HuH-7 (cell line): ENCODE data around the gene DRD5.
"Not testable (repeated sequence)": the region's sequence is repeated elsewhere in the genome, so short reads cannot be mapped to it uniquely, and the experiment has no call there.

Experiments
- DNase-seq: peaks from one replicate; pipeline ENCODE4 v3.0.0; 2011; ENCODE audit warnings: low spot score

The DRD5 gene

DNA sequence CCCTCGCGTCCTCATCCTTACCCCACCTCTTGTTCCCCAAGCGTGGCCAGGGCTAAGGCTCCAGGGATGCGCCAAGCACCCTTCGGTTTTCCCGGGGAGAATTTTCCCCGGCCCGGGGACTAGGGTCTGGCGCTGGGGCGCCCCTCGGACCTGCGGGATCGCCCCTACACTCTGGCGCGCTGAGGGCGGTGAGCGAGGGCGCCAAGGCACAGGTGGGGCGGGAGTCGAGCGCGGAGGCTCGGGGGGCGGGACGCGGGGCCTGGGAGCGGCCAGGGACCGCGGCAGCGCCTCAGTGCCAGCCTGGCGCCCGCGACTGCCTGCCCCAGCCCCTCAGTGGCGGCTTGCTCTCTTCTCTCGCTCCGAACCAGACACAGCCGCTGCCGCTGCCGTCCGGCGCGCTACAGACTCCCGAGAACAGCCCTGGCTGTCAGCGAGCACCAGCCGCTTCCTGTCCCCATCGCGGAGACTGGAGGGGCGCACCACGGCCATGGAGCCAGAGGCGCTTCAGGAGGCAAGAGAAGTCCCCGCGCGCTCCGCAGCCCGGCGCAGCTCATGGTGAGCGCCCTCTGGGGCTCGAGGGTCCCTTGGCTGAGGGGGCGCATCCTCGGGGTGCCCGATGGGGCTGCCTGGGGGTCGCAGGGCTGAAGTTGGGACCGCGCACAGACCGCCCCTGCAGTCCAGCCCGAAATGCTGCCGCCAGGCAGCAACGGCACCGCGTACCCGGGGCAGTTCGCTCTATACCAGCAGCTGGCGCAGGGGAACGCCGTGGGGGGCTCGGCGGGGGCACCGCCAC lies at the start of gene DRD5:
TSS of gene DRD5 (plus strand) at position 292 of the 793 bp plus-strand sequence. CDS start at position 688, 396 bp downstream.
- no peak for DNase-seq

DNA sequence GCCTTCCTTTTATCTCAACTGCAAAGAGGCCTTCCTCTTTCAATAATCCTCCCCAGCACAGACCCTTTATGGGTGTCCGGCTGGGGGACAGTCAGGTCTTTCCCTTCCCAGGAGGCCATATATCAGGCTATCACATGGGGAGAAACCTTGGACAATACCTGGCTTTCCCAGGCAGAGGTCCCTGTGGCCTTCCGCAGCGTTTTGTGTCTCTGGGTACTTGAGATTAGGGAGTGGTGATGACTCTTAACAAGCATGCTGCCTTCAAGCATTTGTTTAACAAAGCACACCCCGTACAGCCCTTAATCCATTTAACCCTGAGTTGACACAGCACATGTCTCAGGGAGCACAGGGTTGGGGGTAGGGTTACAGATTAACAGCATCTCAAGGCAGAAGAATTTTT lies 49.2 kb upstream of the DRD5 start:
- not testable (repeated sequence) for DNase-seq

DNA sequence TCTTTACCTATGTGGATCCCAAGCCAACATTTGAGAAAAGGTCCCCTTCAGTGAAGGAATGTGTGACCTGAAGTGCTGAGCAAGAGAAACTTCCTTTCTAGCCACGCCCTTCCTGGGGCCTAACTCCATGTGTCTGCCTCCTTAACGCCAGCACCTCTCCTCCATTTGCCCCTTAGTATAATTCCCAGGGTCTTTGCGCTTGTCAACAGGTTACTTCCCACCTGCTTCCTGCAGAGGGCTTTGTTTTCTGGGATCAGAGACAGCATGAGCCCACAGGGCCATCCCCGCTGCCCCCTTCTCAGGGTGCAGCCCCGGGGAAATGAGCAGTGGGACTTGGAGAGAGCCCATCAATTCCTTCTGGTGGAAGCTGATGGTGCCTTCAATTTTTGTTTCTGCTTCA lies 45.9 kb upstream of the DRD5 start:
- no peak for DNase-seq

DNA sequence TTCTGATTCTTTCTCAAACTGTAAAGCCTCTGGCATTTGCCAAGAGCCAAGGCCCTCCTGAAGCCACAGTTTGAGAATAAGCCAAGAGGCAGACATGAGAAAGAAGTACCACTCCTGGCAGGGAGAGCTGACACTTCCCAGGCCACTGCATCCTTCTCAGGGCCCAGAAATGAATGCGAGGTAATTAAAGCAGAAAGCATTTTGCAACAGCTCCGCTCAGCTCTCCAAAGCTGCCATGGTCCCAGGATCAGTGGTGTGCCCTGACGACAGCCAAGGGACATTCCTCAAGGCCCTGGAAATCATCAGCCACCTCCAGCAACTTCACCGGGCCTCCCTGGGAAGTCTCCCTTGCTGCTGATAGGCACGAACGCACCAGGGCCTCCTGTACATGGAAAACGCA lies 44.2 kb upstream of the DRD5 start:
- DNase-seq = not testable (repeated sequence)

DNA sequence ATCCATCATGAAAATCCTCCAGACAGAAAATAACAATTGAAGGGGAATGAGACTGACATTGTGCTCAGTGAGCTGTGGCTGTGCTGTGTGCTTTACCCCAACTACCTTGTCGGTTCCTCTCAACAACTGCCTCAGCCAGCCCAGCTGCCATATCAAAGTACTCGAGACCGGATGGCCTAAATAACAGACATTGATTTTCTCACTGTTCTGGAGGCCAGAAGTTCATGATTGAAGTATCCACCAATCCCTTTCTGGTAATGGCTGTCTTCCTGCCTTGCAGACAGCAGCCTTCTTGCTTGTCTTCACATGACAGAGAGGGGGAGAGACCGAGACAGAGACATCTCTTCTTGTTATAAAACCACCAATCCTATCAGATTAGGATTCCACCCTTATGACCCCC lies 37.6 kb upstream of the DRD5 start:
- DNase-seq = not testable (repeated sequence)

DNA sequence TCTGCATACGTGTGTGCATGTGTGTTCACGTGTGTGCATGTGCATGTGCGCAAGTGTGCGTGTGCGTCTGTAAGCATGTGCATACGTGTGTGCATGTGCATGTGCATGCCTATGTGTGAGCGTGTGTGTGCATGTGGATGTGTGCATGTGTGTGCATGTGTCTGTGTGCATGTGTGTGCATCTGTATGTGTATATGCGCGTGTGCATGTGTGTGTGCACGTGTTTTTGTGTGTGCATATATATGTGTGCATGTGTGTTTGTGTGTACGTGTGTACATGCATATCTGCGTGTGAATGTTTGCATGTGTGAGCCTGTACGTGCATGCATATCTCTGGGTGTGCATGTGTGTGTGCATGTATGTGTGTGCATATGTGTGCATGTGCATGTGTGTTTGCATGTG lies 35.7 kb upstream of the DRD5 start:
- no peak for DNase-seq

DNA sequence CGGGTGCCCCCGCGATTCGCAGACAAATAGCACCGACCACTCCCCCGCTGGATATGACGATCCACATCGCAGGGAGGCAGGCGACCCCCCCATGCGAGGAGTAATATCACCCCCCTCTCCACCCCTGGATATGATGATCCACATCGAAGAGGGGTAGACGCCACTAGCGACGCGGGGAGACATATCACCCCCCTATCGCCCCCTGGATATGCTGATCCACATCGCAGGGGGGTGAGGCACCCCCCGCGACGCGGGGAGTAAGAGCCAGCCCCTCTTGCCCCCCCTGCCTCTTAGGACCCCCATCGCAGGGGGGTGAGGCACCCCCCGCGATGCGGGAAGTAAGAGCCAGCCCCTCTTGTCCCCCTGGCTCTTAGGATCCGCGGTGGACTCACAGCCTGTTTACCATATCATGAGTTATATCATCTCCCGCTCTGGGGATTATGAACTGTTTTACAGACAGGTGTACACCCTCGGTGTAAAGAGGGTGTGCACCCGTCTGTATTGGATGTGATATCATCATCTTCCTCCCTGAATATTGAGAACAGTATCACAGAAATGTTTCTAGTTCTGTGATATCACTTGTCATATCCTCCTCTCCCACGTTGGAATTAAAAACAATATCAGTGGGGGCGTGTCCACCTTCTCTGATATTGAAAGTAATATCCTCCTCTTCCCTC lies 22.7 kb upstream of the DRD5 start:
- no peak for DNase-seq

DNA sequence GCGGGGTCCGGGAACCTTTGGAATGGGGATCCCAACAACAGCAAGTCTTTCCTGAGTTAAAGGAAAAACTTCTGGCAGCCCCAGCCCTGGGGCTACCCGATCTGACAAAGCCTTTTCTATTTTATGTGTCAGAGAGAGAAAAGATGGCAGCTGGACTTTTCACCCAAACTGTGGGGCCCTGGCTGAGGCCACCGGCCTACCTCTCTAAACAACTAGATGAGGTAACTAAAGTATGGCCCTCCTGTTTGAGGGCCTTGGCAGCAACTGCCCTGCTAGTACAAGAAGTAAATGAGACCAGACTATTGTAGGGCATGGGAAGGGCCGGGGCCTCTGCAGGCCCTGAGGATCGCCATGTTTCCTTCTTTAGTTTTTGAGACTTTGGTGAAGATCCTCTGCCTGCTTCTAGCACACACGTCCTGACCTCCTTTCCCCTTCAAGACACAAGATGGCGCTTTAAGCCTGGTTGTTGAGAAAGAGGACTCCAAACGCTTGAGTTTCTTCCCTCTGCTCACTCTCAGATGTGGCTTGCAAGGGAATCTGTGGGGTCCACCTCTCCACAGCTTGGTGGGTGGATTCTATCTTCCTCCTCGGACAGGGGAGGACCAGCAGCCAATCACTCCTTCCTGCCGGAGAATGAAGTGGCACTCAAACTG lies 18.5 kb upstream of the DRD5 start:
- peak; percentile 35 for DNase-seq

DNA sequence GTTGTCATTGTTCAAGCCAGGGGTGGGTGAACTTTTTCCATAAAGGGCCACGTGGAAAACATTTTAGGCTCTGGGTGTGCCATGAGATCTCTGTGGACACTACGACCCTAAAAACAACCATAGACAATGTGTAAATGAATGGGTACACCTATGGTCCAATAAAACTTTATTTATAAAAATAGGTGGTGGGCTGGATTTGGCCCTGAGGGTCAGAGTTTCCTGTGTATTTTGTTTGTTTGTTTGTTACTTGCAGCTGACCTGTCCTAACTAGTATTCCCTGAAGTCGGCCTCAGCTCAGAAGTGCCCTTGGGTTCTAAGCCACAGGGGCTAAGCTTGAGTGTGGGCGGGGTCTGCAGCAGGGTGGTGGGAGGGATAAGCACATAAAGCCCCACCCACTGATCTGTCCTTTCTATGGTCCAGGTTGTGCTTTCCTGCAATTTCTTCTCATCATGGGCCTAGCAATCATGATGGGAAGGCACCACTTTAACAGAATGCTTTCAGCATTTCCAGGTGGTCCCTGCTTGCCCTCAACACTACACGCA lies 17.2 kb upstream of the DRD5 start:
- DNase-seq = no peak

DNA sequence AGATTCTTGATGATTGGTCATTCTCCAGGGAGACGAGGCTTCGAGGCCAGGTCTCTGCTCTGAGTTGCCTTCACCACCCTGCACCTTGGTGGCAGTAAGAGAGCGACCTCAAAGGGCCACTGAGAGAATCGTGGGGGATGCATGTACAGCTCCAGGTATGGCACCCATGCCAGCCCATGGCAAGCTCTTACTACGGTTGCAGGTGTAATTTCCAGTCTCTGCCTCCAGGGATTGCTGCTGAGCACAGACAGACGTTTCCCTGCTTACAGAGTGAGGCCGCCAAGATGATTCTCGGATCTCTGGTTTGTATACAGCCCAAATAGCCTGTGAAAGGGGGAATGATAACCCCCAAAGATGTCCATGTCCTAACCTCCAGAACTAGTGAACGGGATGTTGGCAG lies 16.3 kb upstream of the DRD5 start:
- peak; percentile 17 for DNase-seq

DNA sequence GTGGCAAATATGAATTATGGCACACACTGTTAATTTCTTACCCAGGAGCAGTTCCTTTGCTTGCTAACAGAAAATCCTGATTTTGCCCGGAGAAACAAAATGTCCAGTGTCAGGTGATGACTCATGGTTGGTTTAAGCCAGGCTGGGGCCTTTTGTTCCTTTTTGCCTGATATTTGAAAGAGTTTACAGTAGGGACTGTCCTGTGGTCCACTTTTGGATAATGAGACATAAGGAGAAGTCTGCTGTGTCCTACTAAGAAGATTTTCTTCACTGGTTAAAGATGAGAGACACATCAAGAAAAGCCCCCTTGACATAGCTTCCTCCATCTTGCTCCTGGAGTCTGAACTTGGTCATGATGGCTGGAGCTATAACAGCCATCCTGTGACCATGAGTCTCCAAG lies 12.1 kb upstream of the DRD5 start:
- DNase-seq = no peak

DNA sequence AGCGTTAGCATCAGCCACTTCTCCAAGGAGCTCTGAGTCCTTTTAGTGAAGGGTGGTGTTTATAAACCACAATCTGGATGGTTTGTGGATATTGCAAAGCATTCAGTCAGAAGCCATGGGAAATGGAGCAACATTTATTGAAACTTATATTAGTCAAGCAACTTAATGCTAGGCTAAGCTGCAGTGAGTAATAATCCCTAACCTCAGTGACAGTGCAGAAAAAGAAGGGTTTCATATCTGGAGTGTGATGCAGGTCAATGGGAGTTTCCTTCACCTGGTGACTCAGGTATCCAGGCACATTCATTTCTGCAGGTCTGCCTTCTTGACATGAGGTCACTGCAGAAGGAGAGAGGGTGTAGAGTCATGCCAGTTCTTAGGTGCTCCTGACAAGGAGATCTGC lies 10.4 kb upstream of the DRD5 start:
- DNase-seq = no peak

DNA sequence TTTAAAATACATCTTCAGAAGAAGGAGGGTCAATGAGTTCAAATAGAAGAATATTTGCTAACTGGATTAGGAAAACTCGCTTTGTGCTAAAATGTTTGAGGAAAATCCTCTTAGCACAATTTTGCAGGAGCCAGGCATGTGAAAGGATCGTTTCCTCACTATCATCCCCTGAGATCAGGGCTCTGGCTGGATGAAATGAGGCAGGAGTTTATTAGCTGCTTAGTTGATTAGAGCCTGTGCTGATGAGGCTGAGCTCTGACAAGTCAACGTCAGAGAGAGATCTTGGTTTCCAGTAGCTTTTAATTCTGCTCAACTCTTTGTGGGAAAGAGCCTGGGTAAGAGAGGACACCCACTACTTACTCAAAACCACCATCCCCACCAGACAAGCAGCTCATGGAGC lies 8.0 kb upstream of the DRD5 start:
- no peak for DNase-seq

DNA sequence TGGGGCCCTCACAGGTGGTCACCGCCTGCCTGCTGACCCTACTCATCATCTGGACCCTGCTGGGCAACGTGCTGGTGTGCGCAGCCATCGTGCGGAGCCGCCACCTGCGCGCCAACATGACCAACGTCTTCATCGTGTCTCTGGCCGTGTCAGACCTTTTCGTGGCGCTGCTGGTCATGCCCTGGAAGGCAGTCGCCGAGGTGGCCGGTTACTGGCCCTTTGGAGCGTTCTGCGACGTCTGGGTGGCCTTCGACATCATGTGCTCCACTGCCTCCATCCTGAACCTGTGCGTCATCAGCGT lies 652 bp downstream of the DRD5 start:
- DNase-seq = no peak

DNA sequence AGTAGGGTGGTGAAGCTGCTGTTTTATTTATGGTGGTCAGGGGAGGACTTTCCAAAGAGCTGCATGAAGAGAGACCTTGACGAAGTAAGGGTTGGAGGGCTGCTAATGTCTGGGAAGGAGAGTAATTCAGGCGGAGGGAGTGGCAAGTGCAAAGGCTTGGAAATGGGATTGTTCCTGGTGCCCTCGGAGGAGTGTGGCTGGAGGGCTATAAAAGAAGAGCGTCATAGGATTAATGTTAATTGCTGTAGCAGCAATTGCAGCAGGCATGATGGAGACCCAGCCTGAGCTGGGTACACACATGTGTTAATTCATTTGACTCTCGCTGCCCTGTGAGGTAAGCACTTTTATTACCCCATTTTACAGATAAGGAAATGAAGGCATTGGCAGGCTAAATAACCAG lies 4.5 kb downstream of the DRD5 start:
- not testable (repeated sequence) for DNase-seq

DNA sequence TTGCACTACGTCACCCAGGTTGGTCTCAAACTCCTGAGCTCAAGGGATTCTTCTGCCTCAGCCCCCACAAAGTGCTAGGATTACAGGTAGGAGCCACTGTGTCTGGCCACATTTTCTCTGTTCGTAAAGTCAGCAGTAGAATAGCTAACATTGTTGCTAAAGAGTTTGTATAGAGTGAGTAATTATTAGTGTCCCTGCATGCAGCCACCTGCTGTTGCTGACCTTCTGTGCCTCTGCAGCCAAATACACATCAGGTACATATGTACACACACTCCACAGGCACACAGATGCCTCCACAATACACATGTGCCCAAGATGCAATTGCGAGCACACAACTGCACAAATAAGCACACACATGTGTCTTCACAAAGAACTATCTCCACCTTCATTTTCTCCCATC lies 10.9 kb downstream of the DRD5 start:
- no peak for DNase-seq

DNA sequence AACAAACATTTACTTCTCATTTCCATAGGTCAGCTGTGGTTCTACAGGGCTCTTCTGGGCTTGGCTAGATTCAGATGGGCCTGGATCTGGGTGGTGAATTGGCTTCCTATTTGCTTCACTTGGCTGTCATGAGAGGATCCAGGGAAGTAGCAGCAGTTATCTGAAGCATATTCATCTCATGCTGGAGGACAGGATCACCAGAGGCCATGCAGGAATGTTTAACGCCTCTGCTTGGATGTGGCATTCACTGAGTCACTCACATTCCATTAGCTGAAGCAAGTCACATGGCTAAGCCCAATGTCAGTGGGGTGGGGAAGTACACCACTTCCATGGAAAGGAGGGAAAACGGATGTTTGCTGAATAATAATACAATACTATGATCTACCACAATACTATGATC lies 15.2 kb downstream of the DRD5 start:
- not testable (repeated sequence) for DNase-seq

DNA sequence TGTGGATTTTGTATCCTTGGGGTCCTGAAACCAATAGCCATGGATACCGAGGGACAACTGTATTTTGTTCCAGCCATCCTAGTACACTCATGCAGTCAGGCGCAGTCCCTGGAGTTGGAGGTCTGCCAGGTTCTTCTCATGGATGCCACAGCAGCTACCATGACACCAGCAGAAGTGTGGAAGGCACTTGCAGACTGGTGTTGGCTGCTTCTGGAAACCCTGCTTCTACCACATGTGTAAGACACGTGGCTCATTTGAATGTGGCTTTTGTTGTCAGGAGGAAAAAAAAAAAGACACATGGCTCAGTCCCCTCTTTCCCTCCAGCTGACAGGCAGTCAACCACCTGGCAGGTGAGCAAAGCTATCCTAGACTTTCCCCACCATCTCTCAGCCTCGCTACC lies 19.4 kb downstream of the DRD5 start:
- no peak for DNase-seq

DNA sequence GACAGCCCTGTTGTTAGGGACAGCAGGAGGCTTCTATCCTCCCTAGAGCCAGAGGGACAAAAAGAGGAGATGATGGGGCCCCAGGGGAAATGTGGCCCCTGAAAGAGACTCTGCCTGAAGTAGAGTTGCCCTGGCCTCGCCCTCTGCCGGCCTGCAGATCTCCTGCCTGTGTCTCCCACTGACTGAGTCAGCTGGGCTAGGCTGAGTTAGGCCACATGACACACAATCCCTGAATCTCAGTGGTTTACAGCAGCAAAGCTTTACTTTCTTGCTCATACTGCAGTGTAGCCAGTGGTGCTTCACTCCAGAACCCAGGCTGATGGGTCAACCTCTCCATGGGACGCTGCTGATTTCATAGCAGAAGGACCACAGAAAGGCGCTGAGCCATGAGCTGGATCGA lies 23.5 kb downstream of the DRD5 start:
- no peak for DNase-seq

DNA sequence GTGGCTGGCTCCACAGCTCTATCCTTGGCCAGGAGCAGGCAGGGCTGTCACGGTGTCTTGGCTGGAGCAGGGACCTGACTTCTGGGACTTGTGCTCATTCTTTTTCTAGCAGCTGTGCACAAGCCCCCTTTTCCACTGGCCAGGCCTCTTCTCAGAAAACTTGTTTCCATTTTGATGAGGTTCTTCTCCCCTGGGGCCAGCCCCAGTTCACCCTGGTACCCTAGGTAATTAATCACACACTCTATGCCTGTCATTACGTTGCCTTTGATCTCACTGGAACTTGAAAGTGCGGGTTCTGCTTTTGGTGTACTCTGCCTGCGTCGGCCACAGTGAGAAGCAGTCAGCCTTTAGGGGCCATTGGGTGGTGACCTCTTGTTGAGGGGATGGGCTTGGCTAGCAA lies 26.6 kb downstream of the DRD5 start:
- DNase-seq = no peak

DNA sequence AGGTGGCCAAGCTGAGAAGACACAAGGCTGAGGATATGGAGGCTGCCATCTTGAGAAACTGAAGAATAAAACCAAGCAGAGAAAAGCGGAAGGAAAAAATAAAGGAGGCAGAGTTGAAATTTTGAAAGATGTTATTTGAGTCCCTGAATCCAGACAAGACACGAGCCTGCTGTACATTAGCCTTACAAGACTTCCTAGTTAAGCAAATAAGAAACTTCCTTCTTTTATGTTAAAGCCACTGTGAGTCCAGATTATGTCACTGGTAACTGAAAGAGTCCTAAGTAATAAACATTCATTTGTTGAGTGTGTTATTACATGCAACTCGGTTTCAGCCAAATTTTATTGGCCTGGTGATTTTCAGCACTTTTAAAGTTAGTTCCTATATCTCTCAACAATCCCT lies 30.4 kb downstream of the DRD5 start:
- no peak for DNase-seq

DNA sequence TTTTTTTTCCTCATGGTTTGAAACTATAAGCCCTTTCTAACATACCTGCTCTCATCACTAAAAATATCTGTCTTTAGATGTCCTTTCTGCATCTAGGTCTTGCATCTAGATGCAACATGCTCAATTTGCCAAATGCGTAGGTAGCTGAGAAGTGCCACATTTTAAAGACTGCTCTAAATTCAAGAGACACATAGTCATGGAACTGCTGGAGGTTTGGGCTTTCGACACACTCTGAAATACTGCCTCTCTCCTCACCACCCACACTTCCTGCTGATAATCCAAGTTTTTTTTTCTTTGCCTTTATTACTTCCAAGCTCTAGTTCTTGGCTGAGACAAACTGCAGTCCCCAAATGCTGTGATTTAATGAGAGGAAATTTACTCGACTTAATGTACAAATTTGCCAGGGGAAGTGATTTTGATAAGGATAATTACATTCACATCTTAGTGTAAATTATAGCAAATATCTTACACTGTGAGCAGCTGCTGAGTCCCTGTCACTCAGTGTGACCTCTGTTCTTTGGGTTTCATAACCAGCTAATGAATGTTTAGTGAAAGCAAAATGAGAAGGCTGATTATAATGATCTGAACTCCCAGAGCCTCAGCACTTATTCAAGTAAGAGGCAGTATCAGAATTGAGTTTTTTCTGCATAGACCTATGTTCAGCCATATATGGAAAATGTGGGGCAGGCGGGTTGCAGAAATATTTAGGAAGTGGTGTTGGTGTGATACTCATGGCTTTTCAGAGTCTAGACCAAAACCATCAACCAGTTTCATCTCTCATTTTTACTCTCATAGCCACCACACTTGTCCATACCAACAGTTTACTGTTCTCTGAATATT lies 31.3 kb downstream of the DRD5 start:
- no peak for DNase-seq
